Measurements from ENCODE around the gene RPGRIP1.

RPGRIP1 gene

GRCh38 chr14:21256539-21257393 lies 23.1 kb upstream of the RPGRIP1 start:
- Histone ChIP-seq H3K36me3 (peaks cover 98 to 100% (median 100%) of the 10 kb centered on the region in 11 experiments), H3K4me3 (no peak overlapping the region), H3K9ac (peak overlapping the region in 3 of 11 experiments; percentile 26 to 37 (median 28); a peak in 5 of 22 replicates), H3K4me2 (peak overlapping the region in 7 of 11 experiments; percentile 4 to 69 (median 33); a peak in 7 of 22 replicates), H4K20me1 (peaks cover 100% of the 10 kb centered on the region in 11 experiments), H3K4me1 (peaks cover 25 to 66% (median 38%) of the 10 kb centered on the region in 10 experiments), H3K27me3 (no peaks in the 10 kb centered on the region), H3K27ac (peak overlapping the region in 1 of 11 experiments; percentile 37; a peak in 2 of 22 replicates), H3K9me3 (replicated peaks in 1 of 11) (peaks cover 0 to 7% (median 0%) of the 10 kb centered on the region in 11 experiments; a peak in 2 of 22 replicates)
- no peak for TF ChIP-seq Cebpa-rat (IDR thresholded peaks at IDR 0.05)

- Histone ChIP-seq H3K4me2 (peak overlapping the region; percentile 4 to 69 (median 32); a peak in 15 of 22 replicates), H3K4me1 (peaks cover 29 to 69% (median 42%) of the 10 kb centered on the region in 10 experiments), H3K9me3 (replicated peaks in 1 of 11) (0 out of 22 replicates have a peak, but pooled peaks cover 0 to under 1% (median 0%) of the 10 kb centered on the region in 11 experiments), H3K4me3 (no peak overlapping the region), H3K27ac (peak overlapping the region in 3 of 11 experiments; percentile 30 to 37 (median 32); a peak in 2 of 22 replicates), H3K27me3 (no peaks in the 10 kb centered on the region), H3K36me3 (peaks cover 98 to 100% (median 100%) of the 10 kb centered on the region in 11 experiments), H4K20me1 (peaks cover 100% of the 10 kb centered on the region in 11 experiments), H3K9ac (peak overlapping the region in 3 of 11 experiments; percentile 16 to 28 (median 26); a peak in 3 of 22 replicates)
- TF ChIP-seq Cebpa-rat (IDR thresholded peaks at IDR 0.05): no peak
Observed at GRCh38 chr14:21257394-21257909, 22.4 kb upstream of the RPGRIP1 start.

- H3K36me3 ChIP-seq: peaks cover 98 to 100% (median 100%) of the 10 kb centered on the region in 11 experiments
- H3K27me3 ChIP-seq: no peaks in the 10 kb centered on the region
- peak overlapping the region in 1 of 11 experiments; percentile 37; a peak in 2 of 22 replicates for H3K27ac ChIP-seq
- peak overlapping the region; percentile 3 to 56 (median 33); a peak in 17 of 22 replicates for H3K4me2 ChIP-seq
- no peak for TF ChIP-seq Cebpa-rat (IDR thresholded peaks at IDR 0.05)
- peaks cover 100% of the 10 kb centered on the region in 11 experiments for H4K20me1 ChIP-seq
- H3K4me1 ChIP-seq: peaks cover 37 to 77% (median 50%) of the 10 kb centered on the region in 10 experiments
- no peaks in the 10 kb centered on the region for H3K9me3 ChIP-seq (replicated peaks in 1 of 11)
- H3K4me3 ChIP-seq: no peak overlapping the region
- peak overlapping the region in 2 of 11 experiments; percentile 13 to 45; a peak in 2 of 22 replicates for H3K9ac ChIP-seq
Observed at GRCh38 chr14:21258005-21258888, 21.6 kb upstream of the RPGRIP1 start.

GRCh38 chr14:21258889-21259787 lies 20.7 kb upstream of the RPGRIP1 start:
- Histone ChIP-seq H4K20me1 (peaks cover 100% of the 10 kb centered on the region in 11 experiments), H3K4me2 (peak overlapping the region in 8 of 11 experiments; percentile 15 to 56 (median 35); a peak in 15 of 22 replicates), H3K9ac (peak overlapping the region in 1 of 11 experiments; percentile 45; a peak in 1 of 22 replicates), H3K27ac (no peak overlapping the region; a peak in 1 of 22 replicates), H3K9me3 (replicated peaks in 1 of 11) (no peaks in the 10 kb centered on the region), H3K27me3 (no peaks in the 10 kb centered on the region), H3K36me3 (peaks cover 98 to 100% (median 99%) of the 10 kb centered on the region in 11 experiments), H3K4me3 (no peak overlapping the region), H3K4me1 (peaks cover 46 to 86% (median 59%) of the 10 kb centered on the region in 10 experiments)
- no peak for TF ChIP-seq Cebpa-rat (IDR thresholded peaks at IDR 0.05)

GRCh38 chr14:21261824-21262223 lies 18.1 kb upstream of the RPGRIP1 start:
- Histone ChIP-seq H3K9me3 (replicated peaks in 1 of 11) (no peaks in the 10 kb centered on the region), H3K36me3 (peaks cover 98 to 100% (median 99%) of the 10 kb centered on the region in 11 experiments), H3K9ac (peak overlapping the region in 3 of 11 experiments; percentile 12 to 99 (median 98); a peak in 3 of 22 replicates), H4K20me1 (peaks cover 100% of the 10 kb centered on the region in 11 experiments), H3K4me1 (peaks cover 68 to 97% (median 82%) of the 10 kb centered on the region in 10 experiments), H3K4me2 (peak overlapping the region in 7 of 11 experiments; percentile 85 to 92 (median 89); a peak in 10 of 22 replicates), H3K27ac (no peak overlapping the region), H3K4me3 (no peak overlapping the region; a peak in 1 of 20 replicates), H3K27me3 (no peaks in the 10 kb centered on the region)
- TF ChIP-seq Cebpa-rat (IDR thresholded peaks at IDR 0.05): no peak

GRCh38 chr14:21262410-21262809 lies 17.5 kb upstream of the RPGRIP1 start:
- Histone ChIP-seq H3K36me3 (peaks cover 97 to 100% (median 99%) of the 10 kb centered on the region in 11 experiments), H3K27me3 (no peaks in the 10 kb centered on the region), H3K4me2 (peak overlapping the region; percentile 73 to 93 (median 89)), H3K9me3 (replicated peaks in 1 of 11) (no peaks in the 10 kb centered on the region), H3K27ac (peak overlapping the region in 4 of 11 experiments; percentile 9 to 63 (median 26); a peak in 3 of 22 replicates), H3K4me1 (peaks cover 68 to 91% (median 80%) of the 10 kb centered on the region in 10 experiments), H3K9ac (peak overlapping the region in 7 of 11 experiments; percentile 15 to 99 (median 69); a peak in 9 of 22 replicates), H4K20me1 (peaks cover 100% of the 10 kb centered on the region in 11 experiments), H3K4me3 (peak overlapping the region in 4 of 10 experiments; percentile 5 to 91 (median 68); a peak in 5 of 20 replicates)
- no peak for TF ChIP-seq Cebpa-rat (IDR thresholded peaks at IDR 0.05)

Data from BLaER1 treated with 17β-estradiol and CSF1 and Interleukin-3, amounts not matched to agents 10 nM and 100 nM (cell line).